GM21381 (cell line): ENCODE data around the gene APOE.
"Not testable (repeated sequence)": the region's sequence is repeated elsewhere in the genome, so short reads cannot be mapped to it uniquely, and the experiment has no call there.

Experiments
- ATAC-seq: cut with Tn5 transposase; IDR thresholded peaks from one replicate; pipeline ENCODE4 v1.9.1; 2021; ENCODE audit warnings: mild to moderate bottlenecking, moderate library complexity; ENCODE audit not compliant: unreplicated experiment

Gene APOE

GRCh38 chr19:44905437-44906160 lies at the start of gene APOE:
Gene APOE (plus strand): TSS chr19:44905796. CDS start chr19:44906625, 829 bp downstream.
- ATAC-seq = no peak

GRCh38 chr19:44856421-44857083 lies 49.0 kb upstream of the APOE start:
- no peak for ATAC-seq

DNA sequence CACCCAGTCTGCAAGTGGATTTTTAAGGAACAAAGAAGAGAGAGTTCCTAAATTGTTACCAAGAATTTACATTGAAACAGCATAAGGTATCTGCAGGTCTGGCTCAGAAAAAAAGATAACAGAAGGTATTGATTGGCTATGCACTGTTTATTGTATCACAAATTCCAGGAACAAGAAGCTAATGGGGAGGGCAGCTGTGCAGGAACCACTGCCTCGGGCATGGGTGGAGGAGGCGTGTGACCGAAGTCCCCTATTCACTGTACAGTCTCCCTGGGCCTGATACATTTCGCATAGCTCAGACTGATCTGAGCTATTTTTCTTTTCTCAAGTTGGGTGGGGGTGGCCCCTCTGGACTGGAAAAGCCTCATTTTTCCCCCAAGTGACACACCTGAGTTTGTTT lies 47.8 kb upstream of the APOE start:
- no peak for ATAC-seq

DNA sequence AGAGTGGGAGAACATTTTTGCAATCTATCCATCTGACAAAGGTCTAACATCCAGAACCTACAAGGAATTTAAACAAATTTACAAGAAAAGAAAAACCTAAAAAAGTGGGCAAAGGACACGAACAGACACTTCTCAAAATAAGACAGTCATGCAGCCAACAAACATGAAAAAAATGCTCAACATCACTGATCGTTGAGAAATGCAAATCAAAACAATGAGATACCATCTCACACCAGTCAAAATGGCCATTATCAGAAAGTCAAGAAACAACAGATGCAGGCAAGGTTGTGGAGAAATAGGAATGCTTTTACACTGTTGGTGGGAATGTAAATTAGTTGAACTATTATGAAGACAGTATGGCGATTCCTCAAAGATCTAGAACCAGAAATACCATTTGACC lies 44.0 kb upstream of the APOE start:
- ATAC-seq = not testable (repeated sequence)

GRCh38 chr19:44863990-44864389 lies 41.6 kb upstream of the APOE start:
- ATAC-seq = no peak

- no peak for ATAC-seq
Measured at GRCh38 chr19:44865196-44865767, 40.3 kb upstream of the APOE start.

DNA sequence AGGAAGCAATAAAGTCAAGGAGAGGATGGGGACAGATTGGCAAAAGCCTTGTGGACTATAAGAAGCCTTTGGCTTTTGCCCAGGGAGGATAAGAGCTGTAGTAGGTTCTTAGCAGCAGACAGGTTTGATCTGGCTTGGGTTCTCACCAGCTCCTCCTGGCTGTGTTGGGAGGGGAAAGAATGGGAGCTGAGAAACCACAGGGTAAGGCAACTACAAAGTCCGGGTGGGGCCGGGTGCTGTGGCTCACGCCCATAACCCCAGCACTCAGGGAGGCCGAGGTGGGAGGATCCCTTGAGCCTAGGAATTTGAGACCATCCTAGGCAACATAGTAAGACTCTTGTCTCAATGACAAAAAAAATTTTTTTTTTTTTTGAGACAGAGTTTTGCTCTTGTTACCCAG lies 38.9 kb upstream of the APOE start:
- no peak for ATAC-seq

DNA sequence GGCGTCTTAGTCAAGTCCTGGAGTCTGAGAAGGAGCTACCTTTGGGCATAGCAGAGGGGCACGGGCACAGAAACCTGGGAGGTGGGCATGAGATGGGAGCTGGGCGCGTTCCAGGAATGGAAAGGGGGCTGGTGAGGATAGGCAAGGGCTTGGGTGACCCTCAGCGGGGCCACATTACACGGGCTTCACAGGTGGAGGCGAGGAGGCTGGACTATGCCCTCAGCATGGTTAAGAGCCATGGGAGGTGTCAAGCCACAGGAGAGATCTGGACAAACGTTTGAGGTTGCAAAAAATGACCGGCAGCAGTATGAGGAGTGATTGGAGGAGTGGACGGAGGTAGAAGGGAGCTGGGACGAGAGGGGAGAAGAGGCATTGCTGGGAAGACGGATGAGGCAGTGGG lies 38.0 kb upstream of the APOE start:
- no peak for ATAC-seq

GRCh38 chr19:44869733-44870470 lies 35.7 kb upstream of the APOE start:
- ATAC-seq = no peak

GRCh38 chr19:44871809-44872208 lies 33.8 kb upstream of the APOE start:
- ATAC-seq = no peak

- no peak for ATAC-seq
Measured at GRCh38 chr19:44872661-44873060, 32.9 kb upstream of the APOE start.

GRCh38 chr19:44874317-44874716 lies 31.3 kb upstream of the APOE start:
- no peak for ATAC-seq

DNA sequence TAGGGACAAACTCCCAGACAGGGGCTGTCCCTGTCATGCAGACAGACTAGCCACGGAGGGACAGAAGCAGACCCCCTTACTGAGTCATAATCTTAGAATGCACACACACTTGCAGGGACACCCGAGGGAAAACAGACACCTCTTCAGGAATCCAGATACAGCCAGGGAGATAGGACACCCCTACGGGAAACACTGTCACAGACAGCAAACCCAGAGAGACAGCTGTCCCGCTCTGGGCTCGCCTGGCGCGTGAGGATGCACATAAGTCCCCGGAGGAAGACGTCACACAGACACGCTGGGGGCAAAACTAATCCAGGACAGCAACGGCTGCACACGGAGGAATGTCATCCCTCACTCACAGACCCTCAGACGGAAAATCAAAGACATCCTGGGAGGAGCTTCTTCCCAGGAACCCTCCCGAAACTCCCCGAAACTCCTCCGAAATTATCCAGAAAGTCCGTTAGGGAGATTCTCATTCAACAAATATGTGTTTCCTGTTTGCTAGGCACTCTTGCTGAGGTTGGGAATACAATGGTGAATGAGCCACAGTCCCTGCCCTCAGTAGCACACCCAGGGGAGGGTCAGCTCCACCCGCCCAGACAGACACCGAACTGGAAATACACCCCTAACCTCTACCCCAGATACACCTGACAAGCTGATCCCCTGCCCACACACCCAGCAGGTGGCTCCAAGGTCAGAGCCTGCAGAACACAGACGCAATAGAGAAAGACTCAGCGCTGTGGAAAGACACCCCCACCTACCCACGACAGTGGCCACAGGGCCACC lies 29.7 kb upstream of the APOE start:
- ATAC-seq = no peak

DNA sequence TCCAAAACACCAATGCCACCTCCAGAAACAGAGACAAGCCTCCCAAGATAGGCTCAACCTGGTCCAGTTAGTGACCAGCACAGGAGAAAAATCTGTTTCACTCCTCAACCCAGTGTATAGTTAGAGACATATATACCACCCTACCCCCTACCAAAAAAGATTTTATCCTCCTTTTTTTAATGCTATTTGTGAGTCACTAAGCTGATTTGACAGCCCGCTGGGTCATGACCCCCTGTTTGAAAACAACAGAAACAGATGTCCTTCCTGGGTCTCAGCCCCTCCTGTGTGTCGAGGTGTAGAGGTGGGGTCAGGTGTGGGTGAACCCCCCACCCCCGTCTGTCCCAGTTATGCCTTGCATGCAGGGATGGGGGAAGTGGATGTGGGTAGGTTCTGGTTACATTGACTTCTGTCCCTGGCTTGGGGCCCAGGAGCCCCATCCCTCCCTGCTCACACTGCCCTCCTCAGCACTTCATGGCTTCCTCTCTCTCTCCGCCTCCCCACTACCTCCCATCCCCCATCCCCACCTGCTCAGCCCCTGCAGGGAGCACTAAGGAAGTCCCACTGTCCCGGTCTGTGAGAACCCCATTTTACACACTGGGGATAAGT lies 28.6 kb upstream of the APOE start:
- ATAC-seq = no peak

DNA sequence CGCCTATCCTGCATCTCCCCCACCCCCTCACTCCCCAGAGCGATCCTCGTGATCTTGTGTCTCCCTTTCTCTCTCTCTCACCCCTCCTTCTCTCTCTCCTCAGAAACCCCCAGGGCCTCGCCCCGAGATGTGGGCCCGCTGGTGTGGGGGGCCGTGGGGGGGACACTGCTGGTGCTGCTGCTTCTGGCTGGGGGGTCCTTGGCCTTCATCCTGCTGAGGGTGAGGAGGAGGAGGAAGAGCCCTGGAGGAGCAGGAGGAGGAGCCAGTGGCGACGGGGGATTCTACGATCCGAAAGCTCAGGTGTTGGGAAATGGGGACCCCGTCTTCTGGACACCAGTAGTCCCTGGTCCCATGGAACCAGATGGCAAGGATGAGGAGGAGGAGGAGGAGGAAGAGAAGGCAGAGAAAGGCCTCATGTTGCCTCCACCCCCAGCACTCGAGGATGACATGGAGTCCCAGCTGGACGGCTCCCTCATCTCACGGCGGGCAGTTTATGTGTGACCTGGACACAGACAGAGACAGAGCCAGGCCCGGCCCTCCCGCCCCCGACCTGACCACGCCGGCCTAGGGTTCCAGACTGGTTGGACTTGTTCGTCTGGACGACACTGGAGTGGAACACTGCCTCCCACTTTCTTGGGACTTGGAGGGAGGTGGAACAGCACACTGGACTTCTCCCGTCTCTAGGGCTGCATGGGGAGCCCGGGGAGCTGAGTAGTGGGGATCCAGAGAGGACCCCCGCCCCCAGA lies 27.3 kb upstream of the APOE start:
- no peak for ATAC-seq

DNA sequence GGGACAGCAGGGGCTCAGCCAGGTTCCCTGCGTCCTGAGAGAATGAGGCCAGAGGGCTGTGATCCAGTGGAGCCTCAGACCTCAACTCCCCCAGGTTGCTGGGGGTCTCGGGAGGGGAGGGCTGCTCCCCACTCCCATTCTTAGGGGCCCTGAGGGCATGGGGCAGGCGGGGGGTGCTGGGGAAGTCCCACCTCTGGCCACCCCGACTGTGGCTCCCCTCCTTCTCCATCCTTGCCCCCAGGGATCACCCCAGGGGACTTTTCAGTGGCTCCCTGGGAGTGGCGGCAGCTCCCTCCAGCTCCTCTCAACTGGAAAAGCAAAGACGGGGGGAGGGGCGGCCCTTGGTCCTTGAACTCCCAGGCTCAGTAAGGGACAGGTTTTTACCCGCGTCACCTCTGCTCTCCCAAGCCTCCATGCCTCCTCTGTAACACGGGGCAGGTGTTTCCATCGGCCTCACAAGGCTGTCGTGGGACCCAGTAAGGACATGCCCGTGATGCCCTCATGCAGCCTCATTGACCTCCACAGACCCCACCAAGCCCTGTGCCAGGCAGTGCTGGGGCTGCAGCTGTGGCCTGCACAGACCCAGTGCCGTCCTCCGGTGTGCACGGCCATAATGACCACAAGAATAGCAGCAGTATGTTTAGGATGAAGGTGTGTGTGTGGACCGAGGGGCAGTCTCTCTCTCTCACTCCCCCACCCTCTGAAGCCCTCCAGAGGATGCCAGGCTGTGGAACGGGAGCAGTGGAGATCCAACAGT lies 26.1 kb upstream of the APOE start:
- no peak for ATAC-seq

DNA sequence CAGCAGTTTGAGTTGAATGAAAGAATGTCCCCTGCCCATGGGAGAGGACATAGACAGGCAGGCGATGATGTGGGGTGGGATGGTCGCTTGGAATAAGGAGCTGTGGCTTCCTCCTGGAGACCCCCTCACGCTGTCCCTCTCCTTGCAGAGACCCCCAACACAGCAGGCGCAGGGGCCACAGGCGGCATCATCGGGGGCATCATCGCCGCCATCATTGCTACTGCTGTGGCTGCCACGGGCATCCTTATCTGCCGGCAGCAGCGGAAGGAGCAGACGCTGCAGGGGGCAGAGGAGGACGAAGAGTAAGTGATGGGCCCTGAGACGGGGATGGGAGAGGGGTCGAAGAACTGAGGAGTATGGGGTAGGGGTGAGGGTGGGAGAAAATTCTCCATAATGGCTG lies 23.5 kb upstream of the APOE start:
- no peak for ATAC-seq

DNA sequence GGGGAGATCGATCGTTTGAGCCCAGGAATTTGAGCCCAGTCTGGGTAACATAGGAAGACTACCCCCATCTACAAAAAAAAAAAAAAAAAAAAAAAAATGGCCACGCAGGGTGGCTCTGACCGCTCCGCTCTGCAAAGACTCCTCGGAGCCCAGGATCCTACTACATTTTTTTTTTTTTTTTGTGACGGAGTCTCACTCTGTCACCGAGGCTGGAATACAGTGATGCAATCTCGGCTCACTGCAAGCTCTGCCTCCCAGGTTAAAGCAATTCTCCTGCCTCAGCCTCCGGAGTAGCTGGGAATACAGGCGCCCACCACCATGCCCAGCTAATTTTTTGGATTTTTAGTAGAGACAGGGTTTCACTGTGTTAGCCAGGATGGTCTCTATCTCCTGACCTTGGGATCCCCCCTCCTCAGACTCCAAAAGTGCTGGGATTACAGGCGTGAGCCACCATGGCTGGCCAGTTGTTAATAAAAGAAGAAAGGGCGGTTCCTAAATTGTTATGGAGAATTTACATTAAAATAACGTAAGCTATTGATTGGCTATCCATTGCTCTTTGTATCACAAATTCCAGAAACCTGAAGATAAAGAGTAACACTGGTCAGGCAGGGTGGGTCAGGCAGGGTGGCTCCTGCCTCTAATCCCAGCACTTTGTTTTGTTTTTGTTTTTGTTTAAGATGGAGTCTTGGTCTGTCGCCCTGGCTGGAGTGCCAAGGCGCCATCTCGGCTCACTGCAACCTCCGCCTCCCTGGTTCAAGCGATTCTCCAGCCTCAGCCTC lies 22.8 kb upstream of the APOE start:
- not testable (repeated sequence) for ATAC-seq
